AG10803 (cell line): ENCODE data around the gene ZFP36.

ENCODE experiments used
- DNase-seq: peaks from one replicate; pipeline ENCODE4 v3.0.0; 2010; ENCODE audit warnings: low read depth
- H3K4me3 ChIP-seq: 2 replicates; pipeline ENCODE4 v1.5.1; 2011; ENCODE audit warnings: mild to moderate bottlenecking, low read length, control low read depth
- TF ChIP-seq, protein P1 (sequence below): conservative IDR thresholded peaks from 2 replicates; pipeline ENCODE4 v1.5.1; 2011; ENCODE audit warnings: mild to moderate bottlenecking, low read length, control low read depth, inconsistent platforms

ZFP36 gene

DNA sequence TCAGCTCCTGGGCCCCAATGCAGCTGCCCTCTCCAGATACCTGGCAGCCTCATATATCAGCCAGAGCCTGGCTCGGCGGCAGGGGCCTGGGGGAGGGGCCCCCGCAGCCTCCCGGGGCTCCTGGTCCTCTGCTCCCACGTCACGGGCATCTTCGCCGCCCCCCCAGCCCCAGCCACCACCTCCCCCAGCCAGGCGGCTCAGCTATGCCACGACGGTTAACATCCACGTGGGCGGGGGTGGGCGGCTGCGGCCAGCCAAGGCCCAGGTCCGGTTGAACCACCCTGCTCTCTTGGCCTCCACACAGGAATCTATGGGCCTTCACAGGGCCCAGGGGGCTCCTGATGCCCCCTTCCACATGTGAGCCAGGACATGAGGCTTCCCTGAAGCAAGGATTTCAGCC is 18.3 kb downstream of the ZFP36 start:
- no peak for DNase-seq
- TF ChIP-seq, protein P1, sequence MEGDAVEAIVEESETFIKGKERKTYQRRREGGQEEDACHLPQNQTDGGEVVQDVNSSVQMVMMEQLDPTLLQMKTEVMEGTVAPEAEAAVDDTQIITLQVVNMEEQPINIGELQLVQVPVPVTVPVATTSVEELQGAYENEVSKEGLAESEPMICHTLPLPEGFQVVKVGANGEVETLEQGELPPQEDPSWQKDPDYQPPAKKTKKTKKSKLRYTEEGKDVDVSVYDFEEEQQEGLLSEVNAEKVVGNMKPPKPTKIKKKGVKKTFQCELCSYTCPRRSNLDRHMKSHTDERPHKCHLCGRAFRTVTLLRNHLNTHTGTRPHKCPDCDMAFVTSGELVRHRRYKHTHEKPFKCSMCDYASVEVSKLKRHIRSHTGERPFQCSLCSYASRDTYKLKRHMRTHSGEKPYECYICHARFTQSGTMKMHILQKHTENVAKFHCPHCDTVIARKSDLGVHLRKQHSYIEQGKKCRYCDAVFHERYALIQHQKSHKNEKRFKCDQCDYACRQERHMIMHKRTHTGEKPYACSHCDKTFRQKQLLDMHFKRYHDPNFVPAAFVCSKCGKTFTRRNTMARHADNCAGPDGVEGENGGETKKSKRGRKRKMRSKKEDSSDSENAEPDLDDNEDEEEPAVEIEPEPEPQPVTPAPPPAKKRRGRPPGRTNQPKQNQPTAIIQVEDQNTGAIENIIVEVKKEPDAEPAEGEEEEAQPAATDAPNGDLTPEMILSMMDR: no peak
- H3K4me3 ChIP-seq: no peak overlapping the region

DNA sequence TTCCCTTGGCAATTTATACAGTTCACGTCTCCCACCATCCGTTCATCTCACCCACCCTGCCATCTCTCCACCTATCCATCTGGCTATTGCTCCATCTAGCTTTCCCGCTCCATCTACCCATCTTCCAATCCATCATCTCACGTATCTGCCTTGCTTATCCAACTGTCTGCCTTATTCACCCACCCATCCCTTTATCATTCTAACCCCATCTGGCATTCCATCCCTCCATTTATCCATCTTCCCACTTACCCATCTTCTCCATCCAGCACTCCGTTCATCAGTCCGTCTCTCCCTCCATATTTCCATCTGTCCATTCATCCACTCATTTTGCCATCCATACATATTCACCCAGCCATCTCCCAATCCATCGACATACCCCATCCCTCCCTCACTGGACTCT is 19.1 kb downstream of the ZFP36 start:
- TF ChIP-seq, protein P1: no peak
- no peak for DNase-seq
- H3K4me3 ChIP-seq: no peak overlapping the region

GRCh38 chr19:39426170-39426569 is 19.5 kb downstream of the ZFP36 start:
- TF ChIP-seq, protein P1: no peak
- no peak overlapping the region for H3K4me3 ChIP-seq
- peak; percentile 20 for DNase-seq

- no peak for DNase-seq
- no peak overlapping the region for H3K4me3 ChIP-seq
- TF ChIP-seq, protein P1: no peak
Measured at GRCh38 chr19:39427707-39428106, 21.1 kb downstream of the ZFP36 start.

DNA sequence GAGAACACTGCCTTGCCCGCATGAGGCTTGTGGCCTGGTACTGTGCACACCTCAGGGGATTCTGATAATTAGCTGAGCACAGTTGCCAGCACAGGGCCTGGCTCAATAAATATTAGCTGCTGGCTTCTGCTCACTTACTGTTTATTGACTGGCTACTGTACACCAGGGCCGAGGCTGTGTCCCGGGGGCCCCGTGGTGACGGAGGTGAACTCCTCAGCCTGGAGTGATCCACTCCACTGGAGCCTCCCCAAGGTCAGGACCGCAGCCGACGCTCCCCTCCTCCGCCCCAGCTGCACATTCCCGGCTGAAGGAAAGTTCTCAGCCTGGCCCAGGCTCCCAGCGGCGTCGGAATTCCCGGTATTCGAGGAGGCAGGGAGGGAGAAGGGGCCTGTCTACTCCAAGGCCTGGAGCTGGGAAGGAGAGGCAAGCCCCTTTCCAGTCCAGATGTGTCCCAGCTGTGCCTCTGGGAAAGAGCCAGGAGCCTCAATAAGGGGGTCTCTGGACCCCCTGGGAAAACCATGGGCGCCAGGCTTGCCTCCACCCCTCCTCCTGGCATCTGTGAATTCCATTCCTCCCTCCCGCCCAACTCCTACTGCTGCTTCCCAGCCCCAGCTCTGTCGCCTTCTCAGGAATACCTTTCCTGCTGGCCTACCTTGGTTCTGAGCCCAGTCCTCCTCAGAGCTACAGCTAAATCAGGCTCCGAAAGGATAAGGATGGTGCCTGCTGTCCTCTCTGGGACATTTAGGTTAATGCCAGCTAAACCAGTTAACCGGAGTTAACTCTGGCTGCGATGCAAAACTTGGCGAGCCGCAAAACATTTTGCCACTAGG is 21.9 kb downstream of the ZFP36 start:
- TF ChIP-seq, protein P1: peak; percentile 20
- DNase-seq: peak; percentile 93
- H3K4me3 ChIP-seq: peak overlapping the region; percentile 20; the same call in 1 of the 2 replicates

DNA sequence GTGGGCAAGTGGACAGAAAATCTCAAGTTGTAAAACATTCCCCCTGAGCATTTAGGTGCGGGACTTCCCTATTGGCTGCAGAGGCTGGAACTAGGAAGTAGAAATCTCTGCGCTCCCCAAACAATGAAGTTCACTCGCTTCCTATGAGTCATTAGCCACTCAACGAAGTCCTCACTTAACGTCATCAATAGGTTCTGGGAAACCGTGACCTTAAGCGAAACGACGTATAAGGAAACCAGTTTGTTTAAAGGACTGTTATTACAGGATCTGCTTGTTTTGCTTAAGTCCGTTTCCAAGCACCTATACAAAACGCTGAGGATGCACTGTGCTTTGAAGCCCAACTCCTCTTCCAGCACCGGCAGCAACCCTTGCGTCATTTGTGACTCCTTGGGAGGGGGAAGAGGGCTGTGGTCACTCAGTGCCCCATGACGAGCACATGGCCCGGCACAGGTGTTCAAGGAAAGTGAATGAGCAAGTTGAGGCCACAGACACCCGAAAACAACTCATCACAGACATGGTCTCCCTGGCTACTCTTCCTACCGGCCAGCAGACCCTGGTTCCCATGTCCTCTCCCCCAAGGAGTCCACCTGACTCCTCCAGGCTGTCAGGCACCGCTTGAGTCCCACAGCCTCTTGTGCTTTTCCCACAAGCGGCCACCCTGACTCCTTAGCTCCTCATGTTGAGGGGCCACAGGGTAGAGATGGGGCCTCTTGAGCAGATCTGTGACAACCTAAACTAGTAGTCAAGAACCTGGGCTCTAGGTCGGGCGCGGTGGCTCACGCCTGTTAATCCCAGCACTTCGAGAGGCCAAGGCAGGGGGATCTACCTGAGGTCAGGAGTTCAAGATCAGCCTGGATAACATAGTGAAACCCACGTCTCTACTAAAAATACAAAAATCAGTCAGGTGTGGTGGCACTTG is 24.3 kb downstream of the ZFP36 start:
- peak; percentile 19 for DNase-seq
- H3K4me3 ChIP-seq: no peak overlapping the region
- TF ChIP-seq, protein P1: no peak

- H3K4me3 ChIP-seq: no peak overlapping the region
- TF ChIP-seq, protein P1: no peak
- no peak for DNase-seq
Measured at GRCh38 chr19:39432677-39433025, 26.0 kb downstream of the ZFP36 start.
